Measurements from ENCODE around the gene PLCB3. TPM values are rescaled to one million over a fixed set of nuclear protein-coding genes. Genes with fewer than 3 reads are reported as not detected.
A peak's percentile ranks its signal among the peaks of the same experiment; 100 is the strongest.

Gene PLCB3
- total and polyA plus RNA-seq, 2 of the 13 experiments (the other 11 are each of a cell fraction or from before 2014, with no cell fraction given), result 7.5 to 13.8 TPM

- TF ChIP-seq, protein P1, sequence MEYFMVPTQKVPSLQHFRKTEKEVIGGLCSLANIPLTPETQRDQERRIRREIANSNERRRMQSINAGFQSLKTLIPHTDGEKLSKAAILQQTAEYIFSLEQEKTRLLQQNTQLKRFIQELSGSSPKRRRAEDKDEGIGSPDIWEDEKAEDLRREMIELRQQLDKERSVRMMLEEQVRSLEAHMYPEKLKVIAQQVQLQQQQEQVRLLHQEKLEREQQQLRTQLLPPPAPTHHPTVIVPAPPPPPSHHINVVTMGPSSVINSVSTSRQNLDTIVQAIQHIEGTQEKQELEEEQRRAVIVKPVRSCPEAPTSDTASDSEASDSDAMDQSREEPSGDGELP (IDR thresholded peaks at IDR 0.05; ENCODE audit: borderline replicate concordance, low read depth), result peak; percentile 34; the same call in 1 of the 2 replicates
- TF ChIP-seq ZNF672 (CRISPR knock-in tag; IDR thresholded peaks at IDR 0.05) (no peak), MEIS1 (CRISPR knock-in tag; IDR thresholded peaks at IDR 0.05; ENCODE audit: borderline replicate concordance) (no peak), IRF2 (CRISPR knock-in tag; IDR thresholded peaks at IDR 0.05) (no peak), CCDC6 (CRISPR knock-in tag; IDR thresholded peaks at IDR 0.05) (no peak), PHF21A (CRISPR knock-in tag; IDR thresholded peaks at IDR 0.05) (no peak), ZNF558 (CRISPR knock-in tag; IDR thresholded peaks at IDR 0.05; ENCODE audit: borderline replicate concordance) (no peak), ZNF609 (CRISPR knock-in tag; IDR thresholded peaks at IDR 0.05; ENCODE audit: borderline replicate concordance) (no peak), ZNF615 (CRISPR knock-in tag; IDR thresholded peaks at IDR 0.05; ENCODE audit: borderline replicate concordance) (no peak), ATF1 (CRISPR knock-in tag; IDR thresholded peaks at IDR 0.05) (0 out of 2 replicates have a peak, but pooled peaks have one; percentile 14), USF2 (IDR thresholded peaks at IDR 0.05; ENCODE audit: low read depth, low read length) (no peak), USF2 (CRISPR knock-in tag; IDR thresholded peaks at IDR 0.05; ENCODE audit: borderline replicate concordance) (no peak), JDP2 (CRISPR knock-in tag; IDR thresholded peaks at IDR 0.05; ENCODE audit: borderline replicate concordance) (no peak), ZNF720 (CRISPR knock-in tag; IDR thresholded peaks at IDR 0.05) (no peak), PATZ1 (CRISPR knock-in tag; IDR thresholded peaks at IDR 0.05) (peak; percentile 15; the same call in 1 of the 2 replicates), GTF3A (CRISPR knock-in tag; conservative IDR thresholded peaks at IDR 0.05) (no peak)
- TF ChIP-seq, protein P2, sequence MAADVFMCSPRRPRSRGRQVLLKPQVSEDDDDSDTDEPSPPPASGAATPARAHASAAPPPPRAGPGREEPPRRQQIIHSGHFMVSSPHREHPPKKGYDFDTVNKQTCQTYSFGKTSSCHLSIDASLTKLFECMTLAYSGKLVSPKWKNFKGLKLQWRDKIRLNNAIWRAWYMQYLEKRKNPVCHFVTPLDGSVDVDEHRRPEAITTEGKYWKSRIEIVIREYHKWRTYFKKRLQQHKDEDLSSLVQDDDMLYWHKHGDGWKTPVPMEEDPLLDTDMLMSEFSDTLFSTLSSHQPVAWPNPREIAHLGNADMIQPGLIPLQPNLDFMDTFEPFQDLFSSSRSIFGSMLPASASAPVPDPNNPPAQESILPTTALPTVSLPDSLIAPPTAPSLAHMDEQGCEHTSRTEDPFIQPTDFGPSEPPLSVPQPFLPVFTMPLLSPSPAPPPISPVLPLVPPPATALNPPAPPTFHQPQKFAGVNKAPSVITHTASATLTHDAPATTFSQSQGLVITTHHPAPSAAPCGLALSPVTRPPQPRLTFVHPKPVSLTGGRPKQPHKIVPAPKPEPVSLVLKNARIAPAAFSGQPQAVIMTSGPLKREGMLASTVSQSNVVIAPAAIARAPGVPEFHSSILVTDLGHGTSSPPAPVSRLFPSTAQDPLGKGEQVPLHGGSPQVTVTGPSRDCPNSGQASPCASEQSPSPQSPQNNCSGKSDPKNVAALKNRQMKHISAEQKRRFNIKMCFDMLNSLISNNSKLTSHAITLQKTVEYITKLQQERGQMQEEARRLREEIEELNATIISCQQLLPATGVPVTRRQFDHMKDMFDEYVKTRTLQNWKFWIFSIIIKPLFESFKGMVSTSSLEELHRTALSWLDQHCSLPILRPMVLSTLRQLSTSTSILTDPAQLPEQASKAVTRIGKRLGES (CRISPR knock-in tag; IDR thresholded peaks at IDR 0.05; ENCODE audit: borderline replicate concordance), result no peak
Measured at GRCh38 chr11:64204464-64204989, 46.8 kb upstream of the PLCB3 start (continued).
